Stimulated activated CD4-positive, alpha-beta T cell treated with anti-CD3 and anti-CD28 coated beads, Interleukin-15, amount 100 ng/mL, for 1 hour (primary cell): Measurements from ENCODE around the gene EVI2A.

Experiments
- DNase-seq, 2 donors: peaks; one replicate each; pipeline ENCODE4 v3.0.0-alpha.2; 2020; ENCODE audit warnings: low read depth in 1 of 2, low spot score in 1 of 2

EVI2A gene

GRCh38 chr17:31279401-31279800 lies 42.0 kb downstream of the EVI2A start:
- no peak for DNase-seq

- no peak for DNase-seq
Measured at GRCh38 chr17:31275116-31275515, 46.3 kb downstream of the EVI2A start.

GRCh38 chr17:31274252-31274651 lies 47.2 kb downstream of the EVI2A start:
- DNase-seq = no peak

GRCh38 chr17:31273516-31273915 lies 47.9 kb downstream of the EVI2A start:
- DNase-seq = no peak

DNA sequence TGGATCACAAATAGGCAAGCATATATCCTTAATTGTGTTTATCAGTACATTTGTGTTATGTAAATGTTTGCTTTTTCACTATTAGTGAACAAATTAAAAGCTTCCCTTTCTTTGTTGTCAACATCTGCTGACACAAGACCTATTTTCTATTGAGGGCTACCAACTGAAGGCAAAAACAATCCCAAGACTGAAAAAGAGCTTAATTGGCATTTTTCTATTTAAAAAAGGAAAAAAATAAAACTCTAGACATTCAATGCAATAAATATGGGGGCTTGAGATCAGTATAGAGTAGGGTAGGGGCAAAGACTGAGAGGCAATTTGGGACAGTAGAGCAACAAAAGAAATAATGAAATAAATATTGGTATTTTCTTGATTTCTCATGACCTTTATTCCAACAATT lies 48.6 kb downstream of the EVI2A start:
- DNase-seq = no peak

DNA sequence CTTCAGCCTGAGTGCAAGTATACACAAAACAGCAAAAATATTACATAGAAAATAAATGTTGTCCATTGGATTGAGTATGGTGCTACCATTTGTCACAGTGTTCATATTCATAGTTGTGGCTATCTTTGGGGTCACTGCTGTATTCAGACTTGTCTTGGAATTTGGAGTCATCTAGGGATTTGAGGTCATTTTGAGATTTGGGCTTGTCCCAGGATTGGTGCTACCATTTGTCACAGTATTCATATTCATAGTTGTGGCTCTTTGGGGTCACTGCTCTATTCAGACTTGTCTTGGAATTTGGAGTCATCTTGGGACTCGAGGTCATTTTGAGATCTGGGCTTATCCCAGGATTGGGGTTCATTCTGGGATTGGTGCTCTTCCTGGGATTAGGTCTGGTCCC lies 49.2 kb downstream of the EVI2A start:
- DNase-seq = no peak

GRCh38 chr17:31269578-31269983 lies 51.8 kb downstream of the EVI2A start:
- no peak for DNase-seq

DNA sequence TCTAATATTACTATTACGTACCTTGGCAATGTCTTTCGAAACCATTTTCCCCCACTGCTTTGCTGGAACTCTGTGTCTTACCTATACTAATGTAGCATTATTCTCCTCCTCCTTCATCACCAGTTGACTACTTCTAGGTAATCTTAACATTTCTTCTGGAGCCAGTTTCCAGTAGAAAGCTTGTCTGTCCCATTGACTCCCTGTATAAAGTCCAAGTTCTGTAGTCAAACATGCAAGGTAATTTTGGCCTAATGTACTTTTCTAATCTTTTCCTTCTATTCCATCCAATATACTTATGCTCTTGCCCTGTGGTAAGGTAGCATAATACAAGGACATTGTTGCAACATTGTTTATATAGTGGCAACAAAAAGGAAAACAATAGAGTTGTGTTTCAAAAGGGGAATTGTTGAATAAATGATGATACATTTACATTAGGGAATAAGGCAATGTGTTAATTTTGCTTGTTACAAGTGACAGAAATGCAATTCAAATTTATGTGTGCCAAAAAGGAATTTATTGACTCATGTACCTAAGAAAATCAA lies 52.3 kb downstream of the EVI2A start:
- no peak for DNase-seq
